Liver (tissue), 9 donors: Measurements from ENCODE around the gene B3GALT4. TPM values are rescaled to one million over a fixed set of nuclear protein-coding genes. Genes with fewer than 3 reads are reported as not detected.

Source experiments
- DNase-seq: peaks from one replicate; pipeline ENCODE4 v3.0.0-alpha.2; 2017; ENCODE audit warnings: low spot score
- H3K27ac ChIP-seq, 2 donors: one replicate each; pipeline ENCODE4 v1.7.0; 2013; ENCODE audit warnings: inconsistent platforms in 2 of 2, low read length in 2 of 2, control low read depth in 1 of 2, low read depth in 1 of 2, mild to moderate bottlenecking in 1 of 2
- H3K27me3 ChIP-seq, 4 donors: one replicate each; pipeline versions ENCODE4 v1.6.1 to v1.7.0; 2013; ENCODE audit warnings: low read length in 3 of 4, inconsistent platforms in 1 of 4, mild to moderate bottlenecking in 1 of 4, moderate library complexity in 1 of 4; ENCODE audit not compliant: control insufficient read depth in 4 of 4, insufficient read depth in 4 of 4
- H3K36me3 ChIP-seq, 4 donors: one replicate each; pipeline versions ENCODE4 v1.6.1 to v1.7.0; 2013; ENCODE audit warnings: low read length in 3 of 4, mild to moderate bottlenecking in 3 of 4, low read depth in 1 of 4, moderate library complexity in 1 of 4; ENCODE audit not compliant: control insufficient read depth in 4 of 4, insufficient read depth in 3 of 4
- H3K4me1 ChIP-seq, 4 donors: one replicate each; pipeline versions ENCODE4 v1.6.1 to v1.7.0; 2013; ENCODE audit warnings: low read length in 3 of 4, mild to moderate bottlenecking in 3 of 4, moderate library complexity in 1 of 4; ENCODE audit not compliant: control insufficient read depth in 4 of 4, insufficient read depth in 4 of 4
- H3K4me3 ChIP-seq, 3 donors: one replicate each; pipeline versions ENCODE4 v1.6.1 to v1.7.0; 2013; ENCODE audit warnings: low read length in 3 of 3, control low read depth in 1 of 3, low read depth in 1 of 3, mild to moderate bottlenecking in 1 of 3
- H3K9ac ChIP-seq, 2 donors: one replicate each; pipeline ENCODE4 v1.7.0; 2013; ENCODE audit warnings: low read length in 2 of 2, mild to moderate bottlenecking in 2 of 2, moderate library complexity in 2 of 2, control low read depth in 1 of 2, low read depth in 1 of 2
- H3K9me3 ChIP-seq, 4 donors: one replicate each; pipeline versions ENCODE4 v1.6.1 to v1.7.0; 2013; ENCODE audit warnings: low read length in 3 of 4; ENCODE audit not compliant: control insufficient read depth in 4 of 4
- ATF3 ChIP-seq: IDR thresholded peaks from 2 replicates; pipeline ENCODE4 v1.6.1; 2016; ENCODE audit warnings: antibody characterized with exemption
- EGR1 ChIP-seq, 2 donors: IDR thresholded peaks; 2 replicates each; pipeline ENCODE4 v1.6.1; 2016 to 2018; ENCODE audit warnings: antibody characterized with exemption in 2 of 2, low read depth in 2 of 2
- FOXA1 ChIP-seq: IDR thresholded peaks from 2 replicates; pipeline ENCODE4 v1.6.1; 2016; ENCODE audit warnings: antibody characterized with exemption
- FOXA2 ChIP-seq: IDR thresholded peaks from 2 replicates; pipeline ENCODE4 v1.6.1; 2016; ENCODE audit warnings: antibody characterized with exemption
- GABPA ChIP-seq, 2 donors: IDR thresholded peaks in 1 of 2; conservative IDR thresholded peaks in 1 of 2; 2 replicates each; pipeline ENCODE4 v1.6.1; 2016; ENCODE audit warnings: antibody characterized with exemption in 2 of 2, mild to moderate bottlenecking in 1 of 2, moderate library complexity in 1 of 2
- HNF4A ChIP-seq, 2 donors: conservative IDR thresholded peaks; 2 replicates each; pipeline ENCODE4 v1.6.1; 2016; ENCODE audit warnings: antibody characterized with exemption in 2 of 2, mild to moderate bottlenecking in 2 of 2
- HNF4G ChIP-seq: IDR thresholded peaks from 2 replicates; pipeline ENCODE4 v1.6.1; 2016; ENCODE audit warnings: antibody characterized with exemption
- JUND ChIP-seq, 2 donors: IDR thresholded peaks; 2 replicates each; pipeline ENCODE4 v1.6.1; 2016; ENCODE audit warnings: antibody characterized with exemption in 2 of 2
- MAX ChIP-seq: IDR thresholded peaks from 2 replicates; pipeline ENCODE4 v1.6.1; 2016; ENCODE audit warnings: antibody characterized with exemption
- NR2F2 ChIP-seq: IDR thresholded peaks from 2 replicates; pipeline ENCODE4 v1.6.1; 2016; ENCODE audit warnings: antibody characterized with exemption
- REST ChIP-seq: IDR thresholded peaks from 2 replicates; pipeline ENCODE4 v1.6.1; 2016; ENCODE audit warnings: antibody characterized with exemption, mild to moderate bottlenecking
- RXRA ChIP-seq, 2 donors: IDR thresholded peaks; 2 replicates each; pipeline ENCODE4 v1.6.1; 2017 to 2018; ENCODE audit warnings: antibody characterized with exemption in 2 of 2, mild to moderate bottlenecking in 1 of 2
- SP1 ChIP-seq: IDR thresholded peaks from 2 replicates; pipeline ENCODE4 v1.6.1; 2018; ENCODE audit warnings: antibody characterized with exemption, mild to moderate bottlenecking
- TAF1 ChIP-seq: conservative IDR thresholded peaks from 2 replicates; pipeline ENCODE4 v1.6.1; 2016; ENCODE audit warnings: antibody characterized with exemption, mild to moderate bottlenecking
- YY1 ChIP-seq: IDR thresholded peaks from 2 replicates; pipeline ENCODE4 v1.6.1; 2016; ENCODE audit warnings: antibody characterized with exemption, mild to moderate bottlenecking
- whole genome bisulfite sequencing: extraction: QIAGEN DNeasy Blood & Tissue Kit; methylation state at CpG from one replicate; pipeline ENCODE4 v1.1.7; 2013; 5-methylcytosine and 5-hydroxymethylcytosine counted together
- polyA plus RNA-seq, 2 donors: library from polyadenylated mRNA; stranded (reverse) in 1 of 2; unstranded in 1 of 2; fragments of 200-250 nt in 1 of 2; fragments of >200 nt in 1 of 2; fragmentation: Nextera tagmentation in 1 of 2; extraction: Ambion mirVana in 1 of 2; gene quantifications; one replicate each; pipeline versions ENCODE4 v1.2.1 to v1.2.3, GENCODE V29; 2013 to 2015
- total RNA-seq, 2 donors: library from RNA; depleted of rRNA; stranded (reverse); fragments of >200 nt; gene quantifications; one replicate each; pipeline ENCODE4 v1.2.3, GENCODE V29; 2014
- donor health status: healthy.
- donor health status: healthy.
- donor health status: healthy.
- donor health status: healthy.
- donor health status: healthy.

B3GALT4 gene
- total and polyA plus RNA-seq, 4 donors: 1.5 to 2.7 (median 1.9) TPM

DNA sequence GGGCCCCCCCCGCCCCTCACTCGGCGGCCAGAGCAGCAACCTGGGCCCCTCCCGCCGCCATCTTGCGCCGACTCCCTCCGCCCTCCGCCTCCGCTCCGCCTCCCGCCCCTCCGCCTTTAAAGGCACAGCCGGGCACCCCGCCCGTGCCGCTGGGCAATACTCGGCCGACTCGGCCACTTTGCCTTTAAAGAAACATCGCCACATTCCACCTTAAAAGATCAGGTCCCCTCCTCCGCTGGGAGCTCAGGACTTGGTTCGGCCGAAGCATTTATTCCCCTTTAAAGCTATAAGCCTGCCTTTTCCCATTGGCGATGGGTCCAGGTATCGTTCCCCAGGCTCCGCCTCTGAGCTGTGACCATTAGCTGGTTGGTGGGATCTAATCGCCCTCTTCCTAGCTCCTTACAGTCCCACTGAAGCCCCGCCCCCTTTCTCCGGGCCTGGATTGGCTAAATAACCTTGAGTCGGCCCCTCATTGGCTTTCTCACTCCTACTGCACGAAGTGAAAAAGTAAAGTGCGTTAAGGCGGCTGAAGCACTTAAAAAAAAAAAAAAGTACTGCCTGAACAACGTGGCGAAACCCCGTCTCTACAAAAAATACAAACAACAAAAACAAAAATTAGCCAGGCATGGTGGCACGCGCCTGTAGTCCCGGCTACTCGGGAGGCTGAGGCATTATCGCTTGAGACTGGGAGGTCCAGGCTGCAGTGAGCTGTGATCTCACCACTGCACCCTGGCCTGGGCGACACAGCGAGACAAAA, 40.9 kb downstream of the B3GALT4 start, which contains the start of gene ZBTB22 (continued):
- peak; percentile 75 for TF ChIP-seq REST
- peak; percentile 92 for TF ChIP-seq YY1

DNA sequence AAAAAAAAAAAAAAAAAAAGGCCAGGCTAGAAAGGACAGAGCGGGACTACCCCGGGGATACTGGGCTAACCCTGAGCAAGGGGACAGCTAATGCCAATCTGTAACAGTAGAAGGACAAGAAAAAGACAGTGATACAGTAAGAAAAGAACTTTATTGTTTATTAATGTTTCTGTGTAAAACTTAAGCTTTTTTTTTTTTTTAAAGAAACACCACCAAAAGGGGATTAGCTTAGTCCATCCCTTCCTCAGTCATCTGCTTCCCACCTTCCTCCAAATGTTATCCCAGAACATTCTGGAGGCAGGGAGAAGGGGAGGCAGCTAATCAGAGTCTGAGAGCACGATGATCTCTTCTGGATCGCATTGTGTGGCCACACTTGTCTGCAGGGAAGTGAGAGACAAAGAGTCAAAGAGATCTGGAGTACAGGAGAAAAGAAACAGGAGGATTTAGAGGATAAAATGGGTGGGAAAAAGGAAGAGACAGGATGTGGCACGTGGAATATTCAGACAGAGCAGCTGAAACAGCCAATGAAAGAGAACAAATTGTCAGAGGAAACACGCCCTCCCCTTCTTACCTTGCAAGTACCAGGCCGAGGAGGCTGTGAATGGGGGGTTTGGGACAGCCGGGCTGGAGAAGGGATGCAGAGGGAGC, 41.6 kb downstream of the B3GALT4 start:
- Histone ChIP-seq H3K9me3 (no peaks in the 10 kb centered on the region), H3K36me3 (peaks cover 0 to 16% (median 8%) of the 10 kb centered on the region in 4 donors), H3K4me1 (peaks cover 20 to 61% (median 51%) of the 10 kb centered on the region in 4 donors), H3K27me3 (no peaks in the 10 kb centered on the region), H3K27ac (peak overlapping the region; percentile 75 to 89), H3K4me3 (peak overlapping the region in 1 of 3 donors; percentile 68), H3K9ac (no peak overlapping the region)
- TF ChIP-seq HNF4G (no peak), REST (no peak), MAX (no peak), GABPA (IDR thresholded peaks at IDR 0.05 in 1 of 2, conservative IDR thresholded peaks at IDR 0.05 in 1 of 2) (no peak), EGR1 (IDR thresholded peaks at IDR 0.05; ENCODE audit: low read depth in 2 of 2) (no peak), YY1 (no peak), HNF4A (conservative IDR thresholded peaks at IDR 0.05) (no peak), FOXA2 (no peak), ATF3 (no peak), RXRA (IDR thresholded peaks at IDR 0.05) (no peak), NR2F2 (no peak), JUND (IDR thresholded peaks at IDR 0.05) (no peak), FOXA1 (no peak), TAF1 (no peak), SP1 (no peak)
- no peak for DNase-seq
- 70% methylated on average over 8 of the region's 8 CpGs for WGBS
